IMR-90 (cell line): ENCODE data around the gene DEDD2. TPM values are rescaled to one million over a fixed set of nuclear protein-coding genes. Genes with fewer than 3 reads are reported as not detected.

ENCODE experiments used
- ATAC-seq: fragments of 200-7000 bp; cut with Tn5 transposase; 2 replicates; pipeline ENCODE4 v1.9.1; 2020; ENCODE audit warnings: low read depth, mild to moderate bottlenecking, moderate library complexity
- BruUV-seq: library from RNA; stranded (reverse); fragments of 400-500 nt; replicated peaks from 2 replicates; lab custom pipeline; 2021; lab: Mats Ljungman, UMichigan
- CTCF ChIA-PET: fragments of 300-600 bp; formaldehyde crosslinking; extraction: SDS; loops from one replicate; lab custom pipeline; 2021; ENCODE audit warnings: antibody characterized with exemption; lab: Yijun Ruan, JAX
- POLR2A ChIA-PET: fragments of 300-600 bp; sonication (Branson Sonifier 250); formaldehyde crosslinking; loops from one replicate; lab custom pipeline; 2022; ENCODE audit warnings: antibody characterized with exemption; ENCODE audit not compliant: unreplicated experiment; lab: Charles Lee
- DNase-seq: peaks from one replicate; pipeline ENCODE4 v3.0.0; 2013
- H2AFZ ChIP-seq: replicated peaks from 2 replicates; pipeline ENCODE3; 2013; ENCODE audit warnings: low read length, mild to moderate bottlenecking; ENCODE audit not compliant: poor library complexity
- H2AK5ac ChIP-seq: 2 replicates; pipeline ENCODE4 v1.6.1; 2013; ENCODE audit warnings: low read depth, low read length, inconsistent platforms
- H2AK9ac ChIP-seq: replicated peaks from 2 replicates; pipeline ENCODE3; 2013; ENCODE audit warnings: mild to moderate bottlenecking, low read depth, low read length, moderate library complexity; ENCODE audit not compliant: poor library complexity
- H2BK120ac ChIP-seq: 2 replicates; pipeline ENCODE4 v1.6.1; 2013; ENCODE audit warnings: low read depth, low read length, inconsistent platforms
- H2BK15ac ChIP-seq: 3 replicates; pipeline ENCODE4 v1.6.1; 2013; ENCODE audit warnings: low read depth, low read length, inconsistent platforms
- H2BK20ac ChIP-seq: 2 replicates; pipeline ENCODE4 v1.6.1; 2013; ENCODE audit warnings: low read depth, mild to moderate bottlenecking, inconsistent platforms, low read length, moderate library complexity
- H2BK5ac ChIP-seq: 2 replicates; pipeline ENCODE4 v1.6.1; 2013; ENCODE audit warnings: mild to moderate bottlenecking, low read depth, low read length, inconsistent platforms; ENCODE audit not compliant: poor library complexity, severe bottlenecking
- H3K14ac ChIP-seq: replicated peaks from 2 replicates; pipeline ENCODE4 v1.6.1; 2013; ENCODE audit warnings: low read depth, low read length, inconsistent platforms
- H3K18ac ChIP-seq: 2 replicates; pipeline ENCODE4 v1.6.1; 2013; ENCODE audit warnings: low read depth, low read length, control low read depth
- H3K23ac ChIP-seq: 2 replicates; pipeline ENCODE4 v1.6.1; 2013; ENCODE audit warnings: low read depth, low read length, inconsistent platforms
- H3K27ac ChIP-seq: 2 replicates; pipeline ENCODE4 v1.5.1; 2013; ENCODE audit warnings: mild to moderate bottlenecking, control low read depth, low read length; ENCODE audit not compliant: insufficient read depth
- H3K27me3 ChIP-seq: 2 replicates; pipeline ENCODE4 v1.6.1; 2013; ENCODE audit warnings: low read length; ENCODE audit not compliant: control insufficient read depth, insufficient read depth
- H3K36me3 ChIP-seq: 2 replicates; pipeline ENCODE4 v1.6.1; 2013; ENCODE audit warnings: low read length, mixed read lengths; ENCODE audit not compliant: control insufficient read depth, insufficient read depth
- H3K4ac ChIP-seq: 2 replicates; pipeline ENCODE4 v1.6.1; 2013; ENCODE audit warnings: low read depth, low read length, inconsistent platforms
- H3K4me1 ChIP-seq: 2 replicates; pipeline ENCODE4 v1.6.1; 2013; ENCODE audit warnings: low read length, mixed read lengths; ENCODE audit not compliant: control insufficient read depth, insufficient read depth
- H3K4me2 ChIP-seq: 2 replicates; pipeline ENCODE4 v1.6.1; 2013; ENCODE audit warnings: low read depth, mild to moderate bottlenecking, control low read depth, low read length, moderate library complexity
- H3K4me3 ChIP-seq: 2 replicates; pipeline ENCODE4 v1.5.1; 2013; ENCODE audit warnings: low read depth, mild to moderate bottlenecking, control low read depth, low read length, moderate library complexity; ENCODE audit not compliant: insufficient read depth
- H3K56ac ChIP-seq: 2 replicates; pipeline ENCODE4 v1.6.1; 2013; ENCODE audit warnings: low read length, inconsistent platforms; ENCODE audit not compliant: insufficient read depth; ENCODE audit errors: extremely low read depth
- H3K79me1 ChIP-seq, 2 experiments: 2 replicates each; pipeline ENCODE4 v1.6.1; 2013; ENCODE audit warnings: low read length in 2 of 2, inconsistent platforms in 1 of 2, low read depth in 1 of 2
- H3K9ac ChIP-seq: 2 replicates; pipeline ENCODE4 v1.6.1; 2013; ENCODE audit warnings: low read depth, low read length, control low read depth
- H3K9me1 ChIP-seq: 2 replicates; pipeline ENCODE4 v1.6.1; 2013; ENCODE audit warnings: low read length, inconsistent platforms; ENCODE audit not compliant: insufficient read depth
- H3K9me3 ChIP-seq: 2 replicates; pipeline ENCODE4 v1.6.1; 2013; ENCODE audit warnings: low read length; ENCODE audit not compliant: control insufficient read depth, insufficient read depth
- H4K20me1 ChIP-seq: 2 replicates; pipeline ENCODE4 v1.6.1; 2013; ENCODE audit warnings: low read length, inconsistent platforms; ENCODE audit not compliant: insufficient read depth
- H4K5ac ChIP-seq: 2 replicates; pipeline ENCODE4 v1.6.1; 2013; ENCODE audit warnings: mild to moderate bottlenecking, low read depth, low read length, control low read depth
- H4K8ac ChIP-seq, 2 experiments: 2 replicates each; pipeline ENCODE4 v1.6.1; 2013; ENCODE audit warnings: low read depth in 2 of 2, low read length in 2 of 2, control low read depth in 1 of 2, inconsistent platforms in 1 of 2
- H4K91ac ChIP-seq: 2 replicates; pipeline ENCODE4 v1.6.1; 2013; ENCODE audit warnings: low read depth, low read length, inconsistent platforms; ENCODE audit not compliant: insufficient read depth
- BHLHE40 ChIP-seq: fragments of 150-350 bp; IDR thresholded peaks from 2 replicates; pipeline ENCODE4 v1.6.1; 2016; ENCODE audit warnings: mild to moderate bottlenecking, low read depth, low read length
- CEBPB ChIP-seq: IDR thresholded peaks from 2 replicates; pipeline ENCODE4 v1.6.1; 2012; ENCODE audit warnings: low read depth, low read length, improper control_type of control experiment
- CHD1 ChIP-seq: IDR thresholded peaks from 2 replicates; pipeline ENCODE4 v1.6.1; 2012; ENCODE audit warnings: low read depth, low read length, improper control_type of control experiment
- FOS ChIP-seq: fragments of 150-350 bp; IDR thresholded peaks from 2 replicates; pipeline ENCODE4 v1.6.1; 2016; ENCODE audit warnings: low read depth, low read length
- MAFK ChIP-seq: IDR thresholded peaks from 2 replicates; pipeline ENCODE4 v1.6.1; 2012; ENCODE audit warnings: low read depth, low read length, improper control_type of control experiment
- MAZ ChIP-seq: IDR thresholded peaks from 2 replicates; pipeline ENCODE4 v1.6.1; 2012; ENCODE audit warnings: low read depth, mild to moderate bottlenecking, low read length, improper control_type of control experiment, moderate library complexity, borderline replicate concordance
- MXI1 ChIP-seq: IDR thresholded peaks from 2 replicates; pipeline ENCODE4 v1.6.1; 2012; ENCODE audit warnings: low read depth, mild to moderate bottlenecking, low read length, moderate library complexity, borderline replicate concordance
- NFE2L2 ChIP-seq: fragments of 150-350 bp; IDR thresholded peaks from 2 replicates; pipeline ENCODE4 v1.6.1; 2016; ENCODE audit warnings: low read depth, mild to moderate bottlenecking, low read length
- POLR2A ChIP-seq: IDR thresholded peaks from 2 replicates; pipeline ENCODE4 v1.6.1; 2012; ENCODE audit warnings: mild to moderate bottlenecking, low read depth, low read length
- RAD21 ChIP-seq: IDR thresholded peaks from 2 replicates; pipeline ENCODE4 v1.6.1; 2012; ENCODE audit warnings: low read length, improper control_type of control experiment
- RFX5 ChIP-seq: IDR thresholded peaks from 2 replicates; pipeline ENCODE4 v1.8.0; 2012; ENCODE audit warnings: low read depth, mild to moderate bottlenecking, low read length, moderate library complexity
- WGBS, 2 experiments: methylation state at CpG; one replicate each; pipeline versions ENCODE4 v1.1.5 to v1.1.7; 2013; ENCODE audit warnings: missing lambda C conversion rate in 2 of 2; ENCODE audit not compliant: insufficient read length in 1 of 2; ENCODE audit errors: extremely low coverage in 2 of 2; 5-methylcytosine and 5-hydroxymethylcytosine counted together
- dilution Hi-C: fragments of 300-500 bp; cut with HindIII; formaldehyde crosslinking; loops from one replicate; pipeline ENCODE4 v1.14.3; 2018; ENCODE audit warnings: low sequenced_read_pairs; ENCODE audit not compliant: unreplicated experiment
- in situ Hi-C: fragments of 300-500 bp; cut with MboI; formaldehyde crosslinking; loops from 3 replicates; pipeline ENCODE4 v1.14.3; 2019; ENCODE audit warnings: low sequenced_read_pairs, inconsistent platforms, mixed read lengths
- intact Hi-C: fragments of 100-400 bp; cut with micrococcal nuclease; formaldehyde crosslinking; loops from 2 replicates; pipeline ENCODE4 v1.10.0; 2022
- polyA plus RNA-seq, 3 experiments: library from polyadenylated mRNA; depleted of rRNA; stranded (reverse); fragments of >200 nt; gene quantifications; 2 replicates each; pipeline ENCODE4 v1.2.3, GENCODE V29; 2012; ENCODE audit warnings: low replicate concordance in 1 of 3
- total RNA-seq: library from RNA; depleted of rRNA; stranded (reverse); fragments of >200 nt; gene quantifications from 2 replicates; pipeline ENCODE4 v1.2.3, GENCODE V29; 2012
- TF ChIP-seq, protein P1 (sequence below): fragments of 150-350 bp; IDR thresholded peaks from 2 replicates; pipeline ENCODE4 v1.6.1; 2017; ENCODE audit warnings: mild to moderate bottlenecking, antibody characterized with exemption, low read length, low read depth
- TF ChIP-seq, protein P2 (sequence below): conservative IDR thresholded peaks from 2 replicates; pipeline ENCODE4 v1.5.1; 2012; ENCODE audit warnings: mild to moderate bottlenecking, low read depth, low read length, improper control_type of control experiment

DEDD2 gene
- total and polyA plus RNA-seq, 2 of the 4 experiments (the other 2 are of a cell fraction) = 8.2 to 21.0 TPM

DNA sequence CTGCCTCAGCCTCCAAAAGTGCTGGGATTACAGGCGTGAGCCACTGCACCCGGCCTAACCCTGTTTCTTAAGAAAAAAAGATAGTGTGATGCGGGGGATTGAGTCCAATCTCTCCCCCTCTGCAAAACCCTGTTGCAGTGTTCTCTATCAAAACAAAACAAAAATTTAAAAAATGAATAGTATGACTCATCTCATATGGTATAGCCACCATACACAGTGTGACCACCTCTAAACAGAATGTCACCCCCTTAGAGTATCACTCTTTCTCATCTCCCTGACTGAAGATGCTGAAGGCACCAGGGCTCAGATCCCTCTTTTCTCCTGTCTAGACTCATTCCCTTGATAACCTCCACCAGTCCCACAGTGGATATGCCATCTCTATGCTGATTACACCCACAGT, 44.3 kb upstream of the DEDD2 start:
- ChIA-PET CTCF (no interaction called here), POLR2A (no interaction called here)
- DNase-seq (no peak), ATAC-seq (peak; percentile 53)
- H2BK20ac ChIP-seq = no peak overlapping the region
- H3K27me3 ChIP-seq = no peaks in the 10 kb centered on the region
- in situ Hi-C loops = no loop called here
- WGBS, 2 experiments = no CpG with 5 or more reads among the region's 3 CpGs
- no peak overlapping the region for H3K4me2 ChIP-seq
- no peak overlapping the region for H2AK5ac ChIP-seq
- no peak overlapping the region for H2BK5ac ChIP-seq
- intact Hi-C loops = no loop called here
- no peak overlapping the region for H3K56ac ChIP-seq
- dilution Hi-C loops = no loop called here
- no peaks in the 10 kb centered on the region for H3K36me3 ChIP-seq
- no peaks in the 10 kb centered on the region for H3K4me1 ChIP-seq
- H3K9ac ChIP-seq = no peak overlapping the region
- no peak overlapping the region for H4K5ac ChIP-seq
- no peak overlapping the region for H4K91ac ChIP-seq
- TF ChIP-seq, protein P1, sequence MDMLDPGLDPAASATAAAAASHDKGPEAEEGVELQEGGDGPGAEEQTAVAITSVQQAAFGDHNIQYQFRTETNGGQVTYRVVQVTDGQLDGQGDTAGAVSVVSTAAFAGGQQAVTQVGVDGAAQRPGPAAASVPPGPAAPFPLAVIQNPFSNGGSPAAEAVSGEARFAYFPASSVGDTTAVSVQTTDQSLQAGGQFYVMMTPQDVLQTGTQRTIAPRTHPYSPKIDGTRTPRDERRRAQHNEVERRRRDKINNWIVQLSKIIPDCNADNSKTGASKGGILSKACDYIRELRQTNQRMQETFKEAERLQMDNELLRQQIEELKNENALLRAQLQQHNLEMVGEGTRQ = no peak
- TF ChIP-seq FOS = no peak
- no peak for TF ChIP-seq MAZ
- no peak for TF ChIP-seq MAFK
- TF ChIP-seq CHD1 = no peak
- TF ChIP-seq POLR2A = no peak
- no peak for TF ChIP-seq CEBPB
- TF ChIP-seq, protein P2, sequence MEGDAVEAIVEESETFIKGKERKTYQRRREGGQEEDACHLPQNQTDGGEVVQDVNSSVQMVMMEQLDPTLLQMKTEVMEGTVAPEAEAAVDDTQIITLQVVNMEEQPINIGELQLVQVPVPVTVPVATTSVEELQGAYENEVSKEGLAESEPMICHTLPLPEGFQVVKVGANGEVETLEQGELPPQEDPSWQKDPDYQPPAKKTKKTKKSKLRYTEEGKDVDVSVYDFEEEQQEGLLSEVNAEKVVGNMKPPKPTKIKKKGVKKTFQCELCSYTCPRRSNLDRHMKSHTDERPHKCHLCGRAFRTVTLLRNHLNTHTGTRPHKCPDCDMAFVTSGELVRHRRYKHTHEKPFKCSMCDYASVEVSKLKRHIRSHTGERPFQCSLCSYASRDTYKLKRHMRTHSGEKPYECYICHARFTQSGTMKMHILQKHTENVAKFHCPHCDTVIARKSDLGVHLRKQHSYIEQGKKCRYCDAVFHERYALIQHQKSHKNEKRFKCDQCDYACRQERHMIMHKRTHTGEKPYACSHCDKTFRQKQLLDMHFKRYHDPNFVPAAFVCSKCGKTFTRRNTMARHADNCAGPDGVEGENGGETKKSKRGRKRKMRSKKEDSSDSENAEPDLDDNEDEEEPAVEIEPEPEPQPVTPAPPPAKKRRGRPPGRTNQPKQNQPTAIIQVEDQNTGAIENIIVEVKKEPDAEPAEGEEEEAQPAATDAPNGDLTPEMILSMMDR = no peak
- no peak for TF ChIP-seq RFX5
- no peak for TF ChIP-seq RAD21
- TF ChIP-seq BHLHE40 = no peak
- no peak for TF ChIP-seq NFE2L2
- TF ChIP-seq MXI1 = no peak
- H3K4ac ChIP-seq = no peak overlapping the region
- no TSS peak for BruUV-seq
- H3K18ac ChIP-seq = no peak overlapping the region
- no peak overlapping the region for H4K8ac ChIP-seq
- H2BK15ac ChIP-seq = no peak overlapping the region
- H4K20me1 ChIP-seq = no peaks in the 10 kb centered on the region
- no peaks in the 10 kb centered on the region; a peak in 1 of 4 replicates for H3K79me1 ChIP-seq
- no peak overlapping the region for H2AFZ ChIP-seq
- no peak overlapping the region for H3K4me3 ChIP-seq
- H3K9me1 ChIP-seq = no peaks in the 10 kb centered on the region
- no peak overlapping the region; the same call in 1 of the 2 replicates for H3K23ac ChIP-seq
- no peaks in the 10 kb centered on the region for H3K9me3 ChIP-seq
- H2BK120ac ChIP-seq = no peak overlapping the region
- no peak overlapping the region for H3K27ac ChIP-seq
- H3K14ac ChIP-seq = no peak overlapping the region; the same call in 1 of the 2 replicates
- H2AK9ac ChIP-seq = no peak overlapping the region
